WI38 (cell line): ENCODE results near the gene TPST2.

ENCODE experiments used
- H3K4me3 ChIP-seq: 2 replicates; pipeline ENCODE4 v1.5.1; 2011; ENCODE audit warnings: low read depth, mild to moderate bottlenecking, control low read depth, low read length
- CTCF ChIP-seq: IDR thresholded peaks from 2 replicates; pipeline ENCODE4 v1.5.1; 2012; ENCODE audit warnings: low read depth, mild to moderate bottlenecking, control low read depth, low read length

Gene TPST2

DNA sequence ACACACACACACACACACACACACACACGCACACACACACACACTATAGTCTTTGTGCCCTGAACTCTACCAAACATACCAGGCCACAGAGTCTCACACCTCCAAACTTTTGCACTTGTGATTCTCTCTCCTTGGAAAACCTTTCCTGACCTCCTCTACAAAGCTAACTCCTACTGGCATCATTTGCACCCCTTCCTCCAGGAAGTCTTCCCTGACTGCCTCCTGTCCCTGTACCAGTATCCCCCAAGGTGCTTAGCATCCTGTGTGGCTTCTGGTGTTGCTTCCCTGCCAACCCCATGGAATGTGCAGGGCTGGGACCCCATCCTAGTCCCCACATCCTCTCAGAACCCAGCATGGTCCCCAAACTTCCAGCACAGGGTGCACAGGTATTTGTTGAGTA lies 8.9 kb downstream of the TPST2 start:
- H3K4me3 ChIP-seq = no peak overlapping the region
- TF ChIP-seq CTCF = no peak

- no peak overlapping the region for H3K4me3 ChIP-seq
- TF ChIP-seq CTCF = no peak
These were observed 9.5 kb downstream of the TPST2 start for GRCh38 chr22:26580240-26580962.

DNA sequence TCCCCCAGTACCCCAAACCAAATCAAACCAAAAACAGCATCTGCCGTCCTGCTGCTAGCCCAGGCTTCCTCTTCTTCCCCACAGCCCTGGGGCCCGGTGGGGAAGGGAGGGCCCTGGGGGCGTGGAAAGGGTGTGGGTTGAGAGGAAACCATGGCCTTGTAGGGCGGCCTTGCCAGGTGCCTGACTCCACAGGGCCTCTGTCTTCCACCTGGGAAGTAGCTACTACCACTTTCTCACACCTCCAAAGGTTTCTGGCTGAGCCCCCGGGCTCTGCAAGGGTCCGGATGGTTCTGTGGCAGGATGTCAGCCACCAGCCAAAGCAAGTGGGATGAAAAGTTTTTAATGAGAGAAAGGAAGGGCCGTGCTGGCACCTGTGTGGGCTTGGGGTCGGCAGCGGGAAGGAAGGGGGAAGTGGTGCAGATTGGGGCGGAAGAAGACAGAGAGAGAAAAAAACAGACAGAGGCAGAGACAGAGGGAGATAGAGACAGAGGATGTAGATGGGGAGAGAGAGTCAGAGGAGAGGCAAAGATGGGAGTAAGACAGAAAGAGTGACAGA lies 10.5 kb downstream of the TPST2 start:
- H3K4me3 ChIP-seq = no peak overlapping the region
- TF ChIP-seq CTCF = no peak

- TF ChIP-seq CTCF = no peak
- H3K4me3 ChIP-seq = no peak overlapping the region
These were observed 12.9 kb downstream of the TPST2 start for GRCh38 chr22:26577081-26577480.

GRCh38 chr22:26576026-26576680 lies 13.8 kb downstream of the TPST2 start:
- H3K4me3 ChIP-seq = no peak overlapping the region
- TF ChIP-seq CTCF = no peak

DNA sequence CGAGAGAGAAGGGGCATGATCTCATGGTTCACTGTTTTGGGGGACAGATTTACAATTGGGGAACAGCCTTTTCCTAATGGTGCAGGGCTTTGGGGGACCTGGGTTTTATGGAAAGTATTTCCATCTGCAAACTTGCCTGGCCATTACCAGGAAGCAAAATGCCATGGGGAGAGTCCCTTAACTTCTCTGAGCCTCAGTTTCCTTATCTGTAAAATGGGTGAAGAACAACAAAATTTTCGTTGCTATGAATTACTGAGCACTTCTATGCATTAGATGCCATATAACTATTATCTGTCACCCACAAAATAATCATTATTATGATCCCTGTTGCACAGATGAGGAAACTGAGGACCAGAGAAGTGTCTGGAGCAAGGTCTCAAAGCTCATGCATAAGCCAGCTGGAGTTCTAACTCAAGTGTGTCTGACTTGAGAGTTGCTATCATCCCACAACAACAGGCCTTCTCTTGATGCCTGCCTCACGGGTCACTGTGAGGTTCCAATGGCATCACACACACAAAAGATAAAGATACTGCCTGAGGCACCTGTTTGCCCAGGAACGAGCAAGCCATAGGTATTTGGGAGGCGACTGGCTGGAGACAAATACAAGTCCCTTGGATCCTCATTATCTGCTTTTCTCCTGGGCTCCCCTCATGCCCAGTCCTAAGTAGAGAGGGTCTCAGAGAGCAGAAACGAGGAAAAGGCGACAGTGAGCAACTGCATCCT lies 15.8 kb downstream of the TPST2 start:
- no peak overlapping the region for H3K4me3 ChIP-seq
- TF ChIP-seq CTCF = no peak
